Activated CD8-positive, alpha-beta T cell treated with anti-CD3 and anti-CD28 coated beads for 36 hours (primary cell): ENCODE data around the gene CCDC33. TPM values are rescaled to one million over a fixed set of nuclear protein-coding genes. Genes with fewer than 3 reads are reported as not detected.

Experiments used
- ATAC-seq: fragments of 200-7000 bp; cut with Tn5 transposase; one replicate; pipeline ENCODE4 v1.10.0; 2021; ENCODE audit warnings: mild to moderate bottlenecking, moderate library complexity
- CTCF ChIA-PET: fragments of 350-600 bp; sonication (Branson Sonifier 250); formaldehyde crosslinking; loops from one replicate; lab custom pipeline; 2021; ENCODE audit warnings: antibody characterized with exemption; lab: Charles Lee
- POLR2A ChIA-PET: fragments of 350-600 bp; sonication (Branson Sonifier 250); formaldehyde crosslinking; loops from one replicate; lab custom pipeline; 2021; ENCODE audit warnings: antibody characterized with exemption; lab: Charles Lee
- DNase-seq: peaks from one replicate; pipeline ENCODE4 v3.0.0-alpha.2; 2020
- H3K27ac Mint-ChIP-seq: one replicate; pipeline ENCODE4 v1.8.0; 2021; ENCODE audit warnings: mild to moderate bottlenecking, mixed read lengths
- H3K27me3 Mint-ChIP-seq: one replicate; pipeline ENCODE4 v1.8.0; 2021; ENCODE audit warnings: mixed read lengths
- H3K36me3 Mint-ChIP-seq: one replicate; pipeline ENCODE4 v1.8.0; 2021; ENCODE audit warnings: low read depth, mixed read lengths
- H3K4me1 Mint-ChIP-seq: one replicate; pipeline ENCODE4 v1.8.0; 2021; ENCODE audit warnings: low read depth, mixed read lengths
- H3K4me3 Mint-ChIP-seq: one replicate; pipeline ENCODE4 v1.8.0; 2021; ENCODE audit warnings: mild to moderate bottlenecking, moderate library complexity, mixed read lengths
- H3K9me3 Mint-ChIP-seq: one replicate; pipeline ENCODE4 v1.8.0; 2021; ENCODE audit warnings: mixed read lengths
- intact Hi-C: fragments of 100-400 bp; cut with micrococcal nuclease; formaldehyde crosslinking; loops from one replicate; pipeline ENCODE4 v1.10.0; 2022
- total RNA-seq, 2 experiments: library from RNA; stranded (reverse); gene quantifications; one replicate each; pipeline ENCODE4 v1.2.3, GENCODE V29; 2021
- TF ChIP-seq, protein P1 (sequence below): fragments of 200-600 bp; IDR thresholded peaks from one replicate; pipeline ENCODE4 v1.8.0; 2022; ENCODE audit warnings: antibody characterized with exemption, mild to moderate bottlenecking

Gene CCDC33
- total RNA-seq, 2 experiments from 2014 or later, result 0.16 to 0.38 TPM

DNA sequence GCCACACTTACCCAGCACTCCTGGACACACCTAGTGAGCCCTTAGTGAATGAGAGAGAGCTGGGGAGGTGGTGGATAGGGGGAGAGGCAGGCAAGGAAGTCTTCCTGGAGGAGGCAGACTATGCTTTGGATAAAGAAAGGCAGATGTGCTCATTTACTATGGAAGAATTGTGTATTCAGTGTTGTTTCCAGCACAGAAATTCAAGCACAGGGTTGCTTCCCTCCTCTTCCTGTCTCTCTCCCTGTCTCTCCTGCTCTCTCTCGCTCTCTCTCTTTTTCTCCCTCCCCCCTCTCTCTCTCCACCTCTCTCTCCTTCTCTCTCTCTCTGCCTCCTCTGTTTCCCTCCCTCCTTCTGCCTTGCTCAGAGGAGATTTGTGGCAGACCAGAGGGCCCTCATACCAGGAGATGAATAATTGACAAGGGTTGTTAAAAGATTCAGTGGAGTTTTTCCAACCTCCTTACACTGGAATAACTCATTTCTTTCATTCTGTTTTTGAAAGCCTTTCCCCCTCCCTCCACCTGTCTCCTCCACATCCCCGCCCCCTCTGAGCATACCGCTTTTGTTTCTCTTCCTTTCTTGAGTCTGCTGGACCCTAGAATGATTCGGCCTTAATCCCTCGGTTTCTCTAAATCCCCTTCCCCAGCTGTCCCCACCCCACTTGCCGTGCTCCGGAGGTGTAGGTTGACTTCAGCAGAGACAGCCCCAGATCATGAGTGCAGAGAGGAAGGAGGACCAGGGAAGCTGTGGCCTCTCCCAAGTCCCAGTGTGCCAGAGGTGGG is 65.6 kb downstream of the CCDC33 start:
- no peak overlapping the region for H3K27ac Mint-ChIP-seq
- H3K4me3 Mint-ChIP-seq, result no peak overlapping the region
- no peaks in the 10 kb centered on the region for H3K9me3 Mint-ChIP-seq
- no peaks in the 10 kb centered on the region for H3K4me1 Mint-ChIP-seq
- no peaks in the 10 kb centered on the region for H3K36me3 Mint-ChIP-seq
- DNase-seq, result no peak
- CTCF ChIA-PET, result interaction anchor here (0.7 to 1.2 kb wide), 3 partner anchors 21 to 173 kb away, joined by 3 read pairs; partner anchors contain the start of gene CCDC33
- ATAC-seq, result no peak
- intact Hi-C loops, result loop anchor here (10.0 kb wide), 1 partner anchor 177 kb away; no protein-coding TSS in a partner anchor
- peaks cover 21% of the 10 kb centered on the region for H3K27me3 Mint-ChIP-seq
- POLR2A ChIA-PET, result no interaction called here
- TF ChIP-seq, protein P1, sequence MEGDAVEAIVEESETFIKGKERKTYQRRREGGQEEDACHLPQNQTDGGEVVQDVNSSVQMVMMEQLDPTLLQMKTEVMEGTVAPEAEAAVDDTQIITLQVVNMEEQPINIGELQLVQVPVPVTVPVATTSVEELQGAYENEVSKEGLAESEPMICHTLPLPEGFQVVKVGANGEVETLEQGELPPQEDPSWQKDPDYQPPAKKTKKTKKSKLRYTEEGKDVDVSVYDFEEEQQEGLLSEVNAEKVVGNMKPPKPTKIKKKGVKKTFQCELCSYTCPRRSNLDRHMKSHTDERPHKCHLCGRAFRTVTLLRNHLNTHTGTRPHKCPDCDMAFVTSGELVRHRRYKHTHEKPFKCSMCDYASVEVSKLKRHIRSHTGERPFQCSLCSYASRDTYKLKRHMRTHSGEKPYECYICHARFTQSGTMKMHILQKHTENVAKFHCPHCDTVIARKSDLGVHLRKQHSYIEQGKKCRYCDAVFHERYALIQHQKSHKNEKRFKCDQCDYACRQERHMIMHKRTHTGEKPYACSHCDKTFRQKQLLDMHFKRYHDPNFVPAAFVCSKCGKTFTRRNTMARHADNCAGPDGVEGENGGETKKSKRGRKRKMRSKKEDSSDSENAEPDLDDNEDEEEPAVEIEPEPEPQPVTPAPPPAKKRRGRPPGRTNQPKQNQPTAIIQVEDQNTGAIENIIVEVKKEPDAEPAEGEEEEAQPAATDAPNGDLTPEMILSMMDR, result no peak

- ChIA-PET POLR2A (interaction anchor here (1.6 kb wide), 1 partner anchor 11 kb away, joined by 4 read pairs; no protein-coding TSS in a partner anchor), CTCF (interaction anchor here (0.7 to 1.8 kb wide), 4 partner anchors 17 to 174 kb away, joined by 3 to 7 read pairs (median 3); partner anchors contain the start of gene CCDC33)
- ATAC-seq, result peak; percentile 63
- TF ChIP-seq, protein P1, result peak; percentile 65
- peak; percentile 61 for DNase-seq
- Mint-ChIP-seq H3K36me3 (no peaks in the 10 kb centered on the region), H3K4me1 (no peaks in the 10 kb centered on the region), H3K27me3 (peaks cover 21% of the 10 kb centered on the region), H3K4me3 (no peak overlapping the region), H3K27ac (no peak overlapping the region), H3K9me3 (no peaks in the 10 kb centered on the region)
- intact Hi-C loops, result loop anchor here (10.0 kb wide), 1 partner anchor 178 kb away; no protein-coding TSS in a partner anchor
These were observed 66.8 kb downstream of the CCDC33 start for GRCh38 chr15:74302821-74303359.

DNA sequence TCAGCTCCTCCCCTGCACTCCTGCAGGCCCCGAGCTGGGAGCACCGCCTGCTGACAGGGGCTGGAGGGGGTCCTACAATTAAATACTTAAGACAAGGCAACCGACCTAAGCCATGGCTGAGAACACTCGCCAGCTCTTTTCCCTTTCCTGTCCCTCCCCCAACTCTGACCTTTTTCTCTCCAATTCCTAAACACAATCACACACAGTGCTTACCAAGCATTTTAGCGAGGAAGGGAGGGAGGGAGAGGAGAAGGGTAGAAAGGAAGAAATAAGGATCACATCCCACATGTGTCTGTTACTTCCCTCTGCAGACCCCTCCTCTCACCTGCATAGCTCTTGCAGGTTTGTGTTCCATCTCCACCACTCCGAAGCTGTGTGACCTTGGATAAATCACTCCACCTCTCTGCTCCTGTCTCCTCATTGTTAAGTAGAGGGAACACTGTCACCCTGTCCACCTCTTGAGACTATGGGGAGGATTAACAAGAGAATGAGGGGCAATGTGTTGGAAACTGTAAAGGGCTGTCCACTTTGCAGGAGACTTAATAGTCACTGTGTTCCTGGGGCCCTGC is 67.7 kb downstream of the CCDC33 start:
- ATAC-seq, result no peak
- intact Hi-C loops, result loop anchor here (10.0 kb wide), 1 partner anchor 179 kb away; no protein-coding TSS in a partner anchor
- Mint-ChIP-seq H3K4me3 (no peak overlapping the region), H3K9me3 (no peaks in the 10 kb centered on the region), H3K27me3 (peaks cover 21% of the 10 kb centered on the region), H3K27ac (no peak overlapping the region), H3K36me3 (no peaks in the 10 kb centered on the region), H3K4me1 (no peaks in the 10 kb centered on the region)
- POLR2A ChIA-PET, result interaction anchor here (1.6 kb wide), 1 partner anchor 10 kb away, joined by 4 read pairs; no protein-coding TSS in a partner anchor
- DNase-seq, result no peak
- TF ChIP-seq, protein P1, result no peak
- CTCF ChIA-PET, result interaction anchor here (0.6 to 1.8 kb wide), 3 partner anchors 16 to 331 kb away, joined by 3 to 7 read pairs (median 4); no protein-coding TSS in a partner anchor

DNA sequence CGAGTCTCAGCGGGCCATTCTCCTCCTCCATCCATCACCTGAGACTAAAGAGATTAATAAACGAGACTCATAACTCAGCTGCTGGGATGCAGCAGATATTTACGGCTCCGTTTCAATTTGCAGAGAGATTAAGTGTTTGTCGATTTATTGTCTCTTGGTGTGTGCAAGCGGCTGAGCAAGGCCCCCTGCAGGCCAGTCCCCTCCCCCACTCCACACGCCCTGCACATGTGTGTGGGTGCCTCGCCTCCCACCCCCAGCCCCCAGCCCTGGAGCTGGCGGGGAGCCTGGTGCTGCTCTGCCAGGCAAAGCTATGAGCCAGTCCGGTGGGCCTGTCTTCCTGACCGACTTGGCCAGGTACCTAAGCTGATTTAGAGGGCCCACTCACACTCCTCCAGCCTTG is 68.3 kb downstream of the CCDC33 start:
- intact Hi-C loops, result loop anchor here (10.0 kb wide), 1 partner anchor 180 kb away; no protein-coding TSS in a partner anchor
- peaks cover 21% of the 10 kb centered on the region for H3K27me3 Mint-ChIP-seq
- DNase-seq (no peak), ATAC-seq (no peak)
- ChIA-PET CTCF (interaction anchor here (1.8 kb wide), 1 partner anchor 16 kb away, joined by 7 read pairs; no protein-coding TSS in a partner anchor), POLR2A (interaction anchor here (1.6 kb wide), 1 partner anchor 10 kb away, joined by 4 read pairs; no protein-coding TSS in a partner anchor)
- H3K4me3 Mint-ChIP-seq, result no peak overlapping the region
- H3K27ac Mint-ChIP-seq, result no peak overlapping the region
- no peaks in the 10 kb centered on the region for H3K4me1 Mint-ChIP-seq
- TF ChIP-seq, protein P1, result no peak
- H3K36me3 Mint-ChIP-seq, result no peaks in the 10 kb centered on the region
- H3K9me3 Mint-ChIP-seq, result no peaks in the 10 kb centered on the region
